Measurements from ENCODE around the gene NUDT21. TPM values are rescaled to one million over a fixed set of nuclear protein-coding genes. Genes with fewer than 3 reads are reported as not detected.

Gene NUDT21
- total and polyA plus RNA-seq, 2 of the 8 experiments (the other 6 are each of a cell fraction or from before 2014, with no cell fraction given), result 78.1 to 277 TPM

GRCh38 chr16:56389554-56389953 lies 61.6 kb downstream of the NUDT21 start:
- Histone ChIP-seq H3K4me1 (replicated peaks in 1 of 4; ENCODE audit: control insufficient read depth in 3 of 4, insufficient read depth in 4 of 4, low read length in 3 of 4) (no peaks in the 10 kb centered on the region), H2BK15ac (ENCODE audit: low read length) (no peak overlapping the region), H2AFZ (ENCODE audit: low read length) (no peak overlapping the region), H3K23ac (ENCODE audit: insufficient read length) (no peak overlapping the region), H4K8ac (ENCODE audit: extremely low read depth, insufficient read depth, low read length) (no peak overlapping the region), H3K23me2 (ENCODE audit: low read depth, low read length) (no peaks in the 10 kb centered on the region), H2BK120ac (replicated peaks; ENCODE audit: low read depth, low read length) (no peak overlapping the region), H4K91ac (replicated peaks; ENCODE audit: insufficient read length, low read length) (no peak overlapping the region), H2BK5ac (ENCODE audit: low read depth, low read length) (no peak overlapping the region), H3K27me3 (replicated peaks in 1 of 4; ENCODE audit: control insufficient read depth in 3 of 4, extremely low read depth in 1 of 4, insufficient read depth in 3 of 4, low read length in 3 of 4) (no peaks in the 10 kb centered on the region), H3K18ac (ENCODE audit: extremely low read depth, low read length) (no peak overlapping the region), H3K27ac (ENCODE audit: low read depth, low read length) (no peak overlapping the region), H3K4me2 (ENCODE audit: insufficient read depth in 1 of 2, low read depth in 2 of 2, low read length in 2 of 2) (no peak overlapping the region), H3K4ac (replicated peaks; ENCODE audit: insufficient read length, low read depth, low read length) (no peak overlapping the region), H4K20me1 (replicated peaks in 1 of 2; ENCODE audit: control insufficient read depth in 1 of 2, insufficient read depth in 2 of 2, low read length in 2 of 2) (no peaks in the 10 kb centered on the region), H2AK5ac (ENCODE audit: low read depth, low read length) (no peak overlapping the region), H3K36me3 (ENCODE audit: control insufficient read depth in 2 of 4, insufficient read depth in 4 of 4, low read length in 3 of 4) (peaks cover 0 to 23% (median 10%) of the 10 kb centered on the region in 4 experiments; a peak in 4 of 8 replicates), H3K9me3 (ENCODE audit: insufficient read depth in 2 of 2, low read depth in 1 of 2, low read length in 1 of 2) (peaks cover 4 to 13% of the 10 kb centered on the region in 2 experiments; a peak in 2 of 4 replicates), H3K9ac (replicated peaks in 1 of 4; ENCODE audit: extremely low read depth in 1 of 4, low read depth in 3 of 4, low read length in 3 of 4) (no peak overlapping the region), H3K14ac (ENCODE audit: insufficient read length) (no peak overlapping the region), H3K56ac (replicated peaks; ENCODE audit: insufficient read length, low read depth, low read length) (no peak overlapping the region), H3K4me3 (ENCODE audit: extremely low read depth in 1 of 4, insufficient read depth in 2 of 4, low read depth in 3 of 4, low read length in 4 of 4) (no peak overlapping the region), H2BK12ac (ENCODE audit: low read depth, low read length) (no peak overlapping the region), H4K5ac (ENCODE audit: insufficient read length, low read depth, low read length) (no peak overlapping the region), H2BK20ac (ENCODE audit: low read length) (no peak overlapping the region), H3K79me2 (ENCODE audit: control insufficient read depth in 1 of 2, insufficient read depth in 2 of 2, low read length in 2 of 2) (no peaks in the 10 kb centered on the region), H3K79me1 (ENCODE audit: low read depth, low read length) (no peaks in the 10 kb centered on the region)
- FAIRE-seq, result no peak
- DNase-seq (ENCODE audit: low read depth in 1 of 2, low spot score in 2 of 2), result no peak
- CTCF ChIA-PET (ENCODE audit: partially characterized antibody), result interaction anchor here (3.6 kb wide), 1 partner anchor 11 kb away, joined by 19 read pairs; no protein-coding TSS in a partner anchor
- POLR2A ChIA-PET (ENCODE audit: partially characterized antibody), result interaction anchor here (0.6 to 1.9 kb wide), 2 partner anchors 12 to 19 kb away, joined by 3 to 5 read pairs; no protein-coding TSS in a partner anchor
- WGBS, 2 experiments (ENCODE audit: extremely low coverage in 1 of 2, insufficient coverage in 1 of 2, insufficient read length in 1 of 2, insufficient replicate concordance in 2 of 2, low coverage in 1 of 2, low lambda C conversion rate in 2 of 2, missing lambda C conversion rate in 1 of 2), result 87% methylated on average over 3 of the region's 3 CpGs; no CpG with 5 or more reads in 1 of the 2 experiments
- TF ChIP-seq KDM1A (IDR thresholded peaks at IDR 0.05; ENCODE audit: borderline replicate concordance, low read length) (no peak), RNF2 (IDR thresholded peaks at IDR 0.05; ENCODE audit: borderline replicate concordance, low read depth, low read length, missing control alignments, poor library complexity, severe bottlenecking) (no peak), PHF8 (conservative IDR thresholded peaks at IDR 0.05; ENCODE audit: low read depth, low read length) (no peak), KDM4A (IDR thresholded peaks at IDR 0.05; ENCODE audit: low read depth, low read length, severe bottlenecking) (no peak), NANOG (IDR thresholded peaks at IDR 0.05; ENCODE audit: insufficient read depth, low read depth, low read length, poor library complexity, severe bottlenecking) (no peak), BACH1 (IDR thresholded peaks at IDR 0.05; ENCODE audit: low read length) (no peak), CTCF (IDR thresholded peaks at IDR 0.05; ENCODE audit: control extremely low read depth in 1 of 3, insufficient read depth in 1 of 3, low read depth in 1 of 3, low read length in 3 of 3) (no peak), GTF2F1 (IDR thresholded peaks at IDR 0.05; ENCODE audit: borderline replicate concordance, low read depth, low read length) (no peak), POU5F1 (IDR thresholded peaks at IDR 0.05; ENCODE audit: low read depth, low read length) (no peak), ATF3 (IDR thresholded peaks at IDR 0.05; ENCODE audit: insufficient read depth, low read depth, low read length) (no peak)

Data from H1 (cell line).